ENCODE results near the gene CWC25. TPM values are rescaled to one million over a fixed set of nuclear protein-coding genes. Genes with fewer than 3 reads are reported as not detected.

The CWC25 gene
- polyA plus RNA-seq, 1 experiment: 15.3 TPM

DNA sequence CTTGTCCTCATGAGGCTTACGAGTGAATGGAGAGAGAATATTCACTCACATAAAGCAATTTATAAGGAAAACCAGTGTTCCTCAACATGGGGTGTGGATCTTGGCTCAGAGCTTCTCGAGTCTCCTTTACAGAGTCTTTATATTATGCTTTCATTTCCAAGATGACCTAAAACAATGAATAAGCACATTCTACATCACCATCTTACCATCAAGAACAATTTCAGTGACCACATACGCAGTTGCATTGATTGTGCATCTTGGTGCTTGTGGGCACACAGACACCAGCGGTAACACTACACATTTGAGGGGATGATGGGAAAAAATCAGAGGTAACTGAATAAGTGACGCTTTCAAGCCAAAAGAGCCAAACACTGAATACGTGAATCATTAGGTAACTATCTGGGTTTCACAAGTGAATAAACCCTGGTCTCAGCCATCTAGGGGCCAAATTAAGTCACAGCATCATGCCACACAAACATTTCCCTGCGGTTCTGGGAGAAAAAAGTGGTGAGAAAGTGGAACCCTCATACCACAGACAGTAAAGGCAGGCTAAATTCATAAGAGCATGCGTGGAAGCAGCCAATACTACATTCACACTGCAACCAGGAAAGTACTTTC, 9.4 kb downstream of the CWC25 start:
- H3K4me3 ChIP-seq (ENCODE audit: low read depth, low read length): no peak overlapping the region
- ChIA-PET POLR2A (no interaction called here), CTCF (no interaction called here)
- no peaks in the 10 kb centered on the region for H3K27me3 ChIP-seq (ENCODE audit: control insufficient read depth, insufficient read depth, low read length)
- H3K9me3 ChIP-seq (ENCODE audit: control insufficient read depth, insufficient read depth, low read length): no peaks in the 10 kb centered on the region
- H3K27ac ChIP-seq (ENCODE audit: low read depth, low read length): no peak overlapping the region
- TF ChIP-seq, protein P1, sequence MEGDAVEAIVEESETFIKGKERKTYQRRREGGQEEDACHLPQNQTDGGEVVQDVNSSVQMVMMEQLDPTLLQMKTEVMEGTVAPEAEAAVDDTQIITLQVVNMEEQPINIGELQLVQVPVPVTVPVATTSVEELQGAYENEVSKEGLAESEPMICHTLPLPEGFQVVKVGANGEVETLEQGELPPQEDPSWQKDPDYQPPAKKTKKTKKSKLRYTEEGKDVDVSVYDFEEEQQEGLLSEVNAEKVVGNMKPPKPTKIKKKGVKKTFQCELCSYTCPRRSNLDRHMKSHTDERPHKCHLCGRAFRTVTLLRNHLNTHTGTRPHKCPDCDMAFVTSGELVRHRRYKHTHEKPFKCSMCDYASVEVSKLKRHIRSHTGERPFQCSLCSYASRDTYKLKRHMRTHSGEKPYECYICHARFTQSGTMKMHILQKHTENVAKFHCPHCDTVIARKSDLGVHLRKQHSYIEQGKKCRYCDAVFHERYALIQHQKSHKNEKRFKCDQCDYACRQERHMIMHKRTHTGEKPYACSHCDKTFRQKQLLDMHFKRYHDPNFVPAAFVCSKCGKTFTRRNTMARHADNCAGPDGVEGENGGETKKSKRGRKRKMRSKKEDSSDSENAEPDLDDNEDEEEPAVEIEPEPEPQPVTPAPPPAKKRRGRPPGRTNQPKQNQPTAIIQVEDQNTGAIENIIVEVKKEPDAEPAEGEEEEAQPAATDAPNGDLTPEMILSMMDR (IDR thresholded peaks at IDR 0.05; ENCODE audit: low read depth, low read length): peak; percentile 36
- DNase-seq (ENCODE audit: low read depth, low spot score): no peak

DNA sequence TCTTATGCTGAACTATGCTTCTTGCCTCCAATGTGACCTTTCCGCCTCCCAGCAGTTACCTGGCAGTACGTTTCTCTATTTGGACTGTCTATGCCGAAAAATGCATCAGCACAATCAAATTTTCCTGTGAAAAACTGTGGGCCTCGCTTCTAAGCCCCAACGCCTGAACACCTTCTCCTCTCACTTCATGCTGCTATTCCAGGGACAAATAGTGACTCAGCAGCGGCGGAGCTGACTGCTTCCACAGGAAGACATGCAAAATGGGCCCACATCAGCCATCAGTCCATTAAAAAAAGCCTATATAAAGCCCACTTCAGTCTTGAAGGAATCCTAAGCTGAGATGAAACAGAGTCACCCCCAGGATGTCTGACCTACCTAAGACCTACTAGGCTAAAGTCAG, 15.3 kb downstream of the CWC25 start:
- no peaks in the 10 kb centered on the region for H3K9me3 ChIP-seq (ENCODE audit: control insufficient read depth, insufficient read depth, low read length)
- TF ChIP-seq, protein P1 (IDR thresholded peaks at IDR 0.05; ENCODE audit: low read depth, low read length): no peak
- no peaks in the 10 kb centered on the region for H3K27me3 ChIP-seq (ENCODE audit: control insufficient read depth, insufficient read depth, low read length)
- ChIA-PET POLR2A (no interaction called here), CTCF (no interaction called here)
- no peak overlapping the region for H3K4me3 ChIP-seq (ENCODE audit: low read depth, low read length)
- no peak overlapping the region for H3K27ac ChIP-seq (ENCODE audit: low read depth, low read length)
- no peak for DNase-seq (ENCODE audit: low read depth, low spot score)

- Histone ChIP-seq H3K27ac (ENCODE audit: low read depth, low read length) (peak overlapping the region; percentile 90), H3K9me3 (ENCODE audit: control insufficient read depth, insufficient read depth, low read length) (no peaks in the 10 kb centered on the region), H3K4me3 (ENCODE audit: low read depth, low read length) (peak overlapping the region; percentile 70), H3K27me3 (ENCODE audit: control insufficient read depth, insufficient read depth, low read length) (no peaks in the 10 kb centered on the region)
- ChIA-PET CTCF (no interaction called here), POLR2A (interaction anchor here (0.5 to 0.7 kb wide), 2 partner anchors 8 to 572 kb away, joined by 3 read pairs; no protein-coding TSS in a partner anchor)
- TF ChIP-seq, protein P1 (IDR thresholded peaks at IDR 0.05; ENCODE audit: low read depth, low read length): no peak
- DNase-seq (ENCODE audit: low read depth, low spot score): no peak
These were observed 24.8 kb downstream of the CWC25 start for GRCh38 chr17:38800237-38800760.

DNA sequence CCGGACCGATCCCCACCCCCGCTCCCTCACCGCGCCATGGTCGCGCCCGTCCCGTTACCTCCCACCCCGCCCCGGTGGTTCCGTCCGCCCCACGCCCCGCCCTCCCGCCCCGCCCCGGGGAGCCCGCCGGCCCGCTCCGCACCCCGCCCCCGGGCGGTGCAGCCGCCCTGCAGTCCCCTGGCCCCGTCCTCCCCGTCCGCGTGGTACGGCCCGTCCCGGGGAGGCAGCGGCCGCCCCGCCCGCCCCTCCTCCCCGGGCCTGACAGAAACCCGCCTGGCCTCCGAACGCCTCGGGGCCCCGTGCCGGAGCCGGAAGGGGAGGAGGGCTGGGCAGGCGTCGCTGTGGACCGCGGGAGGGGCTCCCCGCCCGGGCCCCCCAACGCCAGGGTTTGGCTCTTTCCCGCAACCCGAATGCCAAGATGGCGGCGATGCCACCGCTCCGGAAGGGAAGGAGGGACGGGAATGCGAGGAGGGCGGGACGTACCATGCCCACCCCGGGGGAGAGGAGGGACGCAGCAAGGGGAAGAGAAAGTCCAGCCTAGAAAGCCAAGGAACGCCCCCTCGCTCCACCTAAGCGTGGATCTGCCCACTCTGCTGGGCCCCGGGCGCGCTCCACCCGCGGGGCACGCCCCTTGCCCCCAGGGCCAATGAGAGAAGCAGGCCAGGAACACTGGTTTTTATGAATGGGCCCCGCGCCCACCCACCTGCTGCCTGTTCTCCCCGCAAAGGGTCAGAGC, 25.5 kb downstream of the CWC25 start, which contains the start of gene PIP4K2B:
Gene PIP4K2B, minus strand, starts transcription at position 56 of the 736 bp plus-strand sequence. CDS start 132 bp downstream, outside the sequence.
- Histone ChIP-seq H3K4me3 (ENCODE audit: low read depth, low read length) (peak within 1 kb of the TSS; percentile 92), H3K9me3 (ENCODE audit: control insufficient read depth, insufficient read depth, low read length) (no peaks in the 10 kb centered on the region), H3K27me3 (ENCODE audit: control insufficient read depth, insufficient read depth, low read length) (no peaks in the 10 kb centered on the region), H3K27ac (ENCODE audit: low read depth, low read length) (peak within 1 kb of the TSS; percentile 90)
- TF ChIP-seq, protein P1 (IDR thresholded peaks at IDR 0.05; ENCODE audit: low read depth, low read length): no peak
- ChIA-PET CTCF (no interaction called here), POLR2A (interaction anchor here (0.5 to 1.4 kb wide), 3 partner anchors 9 to 73 kb away, joined by 3 to 7 read pairs (median 5); partner anchors contain the start of gene LASP1)
- DNase-seq (ENCODE audit: low read depth, low spot score): peak; percentile 97

Data from AG04450 (cell line).